Vagina (tissue), 2 donors: ENCODE measurements around the gene CCSER2.

ENCODE experiments used
- CTCF ChIP-seq, 3 experiments: fragments of 450-650 bp in 2 of 3; fragments of 200-600 bp in 1 of 3; sonication (generic) in 1 of 3; IDR thresholded peaks; one replicate each; pipeline ENCODE4 v1.5.1; 2017 to 2019; ENCODE audit warnings: antibody characterized with exemption in 3 of 3, mild to moderate bottlenecking in 2 of 3, moderate library complexity in 2 of 3
- POLR2A ChIP-seq, 2 donors: fragments of 450-650 bp; IDR thresholded peaks; one replicate each; pipeline ENCODE4 v1.6.1; 2017; ENCODE audit warnings: antibody characterized with exemption in 2 of 2, mild to moderate bottlenecking in 2 of 2, moderate library complexity in 2 of 2
- POLR2AphosphoS5 ChIP-seq, 2 donors: sonication (generic); formaldehyde crosslinking; IDR thresholded peaks; one replicate each; pipeline ENCODE4 v1.9.0; 2017; ENCODE audit warnings: antibody characterized with exemption in 2 of 2, mild to moderate bottlenecking in 2 of 2, low read depth in 1 of 2; ENCODE audit not compliant: insufficient read depth in 1 of 2

GRCh38 chr10:84374455-84374854, 46.1 kb downstream of the CCSER2 start:
- TF ChIP-seq POLR2A (IDR thresholded peaks at IDR 0.05) (no peak), CTCF (IDR thresholded peaks at IDR 0.05) (no peak), POLR2AphosphoS5 (IDR thresholded peaks at IDR 0.05; ENCODE audit: insufficient read depth in 1 of 2, low read depth in 1 of 2) (no peak)
